ENCODE data around the gene ACSL1.

GRCh38 chr4:184727430-184727829 lies 98.3 kb downstream of the ACSL1 start:
- TF ChIP-seq EZH2 (IDR thresholded peaks at IDR 0.05; ENCODE audit: borderline replicate concordance): no peak
- TF ChIP-seq, protein P1, sequence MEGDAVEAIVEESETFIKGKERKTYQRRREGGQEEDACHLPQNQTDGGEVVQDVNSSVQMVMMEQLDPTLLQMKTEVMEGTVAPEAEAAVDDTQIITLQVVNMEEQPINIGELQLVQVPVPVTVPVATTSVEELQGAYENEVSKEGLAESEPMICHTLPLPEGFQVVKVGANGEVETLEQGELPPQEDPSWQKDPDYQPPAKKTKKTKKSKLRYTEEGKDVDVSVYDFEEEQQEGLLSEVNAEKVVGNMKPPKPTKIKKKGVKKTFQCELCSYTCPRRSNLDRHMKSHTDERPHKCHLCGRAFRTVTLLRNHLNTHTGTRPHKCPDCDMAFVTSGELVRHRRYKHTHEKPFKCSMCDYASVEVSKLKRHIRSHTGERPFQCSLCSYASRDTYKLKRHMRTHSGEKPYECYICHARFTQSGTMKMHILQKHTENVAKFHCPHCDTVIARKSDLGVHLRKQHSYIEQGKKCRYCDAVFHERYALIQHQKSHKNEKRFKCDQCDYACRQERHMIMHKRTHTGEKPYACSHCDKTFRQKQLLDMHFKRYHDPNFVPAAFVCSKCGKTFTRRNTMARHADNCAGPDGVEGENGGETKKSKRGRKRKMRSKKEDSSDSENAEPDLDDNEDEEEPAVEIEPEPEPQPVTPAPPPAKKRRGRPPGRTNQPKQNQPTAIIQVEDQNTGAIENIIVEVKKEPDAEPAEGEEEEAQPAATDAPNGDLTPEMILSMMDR (IDR thresholded peaks at IDR 0.05; ENCODE audit: poor library complexity): no peak

Data from hepatocyte (in vitro differentiated cells).